Measurements from ENCODE around the gene MAD1L1.

Gene MAD1L1

DNA sequence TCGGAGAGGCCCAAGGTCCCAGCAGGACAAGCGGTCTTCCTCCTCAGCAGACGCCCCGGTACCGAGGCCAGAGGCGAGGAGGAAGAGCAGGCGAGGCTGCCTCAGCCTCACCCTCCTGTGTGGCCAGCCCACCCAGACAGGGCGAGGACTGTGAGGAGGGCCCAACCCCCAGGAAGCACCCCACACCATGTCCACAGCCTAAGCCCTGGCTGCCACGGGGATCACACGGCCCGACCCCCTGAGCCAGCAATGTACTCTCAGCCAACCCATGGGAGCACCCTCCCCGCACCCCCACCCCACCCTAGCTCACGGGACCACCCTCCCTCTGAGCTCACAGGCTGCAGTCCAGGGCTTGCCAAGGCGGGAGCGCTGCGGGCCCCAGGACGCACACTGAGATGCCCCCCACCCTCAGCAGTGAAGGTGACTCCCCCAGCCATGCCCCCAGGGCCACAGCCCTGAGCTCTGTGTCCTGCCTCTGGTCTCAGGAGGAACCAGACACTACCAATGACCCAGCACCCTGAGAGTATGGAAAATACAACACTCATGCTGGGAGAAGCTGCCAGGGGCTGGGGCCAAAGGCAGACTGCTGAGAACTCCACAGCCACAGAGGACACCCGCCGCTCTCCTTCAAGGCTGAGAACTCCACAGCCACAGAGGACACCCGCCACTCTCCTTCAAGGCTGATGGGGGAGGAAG lies 93.6 kb downstream of the MAD1L1 start:
- H3K27ac ChIP-seq, result no peak overlapping the region
- no peaks in the 10 kb centered on the region for H3K27me3 ChIP-seq
- H3K36me3 ChIP-seq, result peaks cover 20% of the 10 kb centered on the region
- H3K4me1 ChIP-seq (ENCODE audit: control insufficient read depth in 1 of 2, insufficient read depth in 1 of 2, low read depth in 1 of 2, low read length in 1 of 2), result peaks cover 0 to 6% of the 10 kb centered on the region in 2 experiments
- H3K4me3 ChIP-seq (ENCODE audit: low read depth in 1 of 2, low read length in 1 of 2), result no peak overlapping the region
- no peaks in the 10 kb centered on the region for H3K9me3 ChIP-seq
- TF ChIP-seq, protein P1, sequence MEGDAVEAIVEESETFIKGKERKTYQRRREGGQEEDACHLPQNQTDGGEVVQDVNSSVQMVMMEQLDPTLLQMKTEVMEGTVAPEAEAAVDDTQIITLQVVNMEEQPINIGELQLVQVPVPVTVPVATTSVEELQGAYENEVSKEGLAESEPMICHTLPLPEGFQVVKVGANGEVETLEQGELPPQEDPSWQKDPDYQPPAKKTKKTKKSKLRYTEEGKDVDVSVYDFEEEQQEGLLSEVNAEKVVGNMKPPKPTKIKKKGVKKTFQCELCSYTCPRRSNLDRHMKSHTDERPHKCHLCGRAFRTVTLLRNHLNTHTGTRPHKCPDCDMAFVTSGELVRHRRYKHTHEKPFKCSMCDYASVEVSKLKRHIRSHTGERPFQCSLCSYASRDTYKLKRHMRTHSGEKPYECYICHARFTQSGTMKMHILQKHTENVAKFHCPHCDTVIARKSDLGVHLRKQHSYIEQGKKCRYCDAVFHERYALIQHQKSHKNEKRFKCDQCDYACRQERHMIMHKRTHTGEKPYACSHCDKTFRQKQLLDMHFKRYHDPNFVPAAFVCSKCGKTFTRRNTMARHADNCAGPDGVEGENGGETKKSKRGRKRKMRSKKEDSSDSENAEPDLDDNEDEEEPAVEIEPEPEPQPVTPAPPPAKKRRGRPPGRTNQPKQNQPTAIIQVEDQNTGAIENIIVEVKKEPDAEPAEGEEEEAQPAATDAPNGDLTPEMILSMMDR (IDR thresholded peaks at IDR 0.05), result no peak

DNA sequence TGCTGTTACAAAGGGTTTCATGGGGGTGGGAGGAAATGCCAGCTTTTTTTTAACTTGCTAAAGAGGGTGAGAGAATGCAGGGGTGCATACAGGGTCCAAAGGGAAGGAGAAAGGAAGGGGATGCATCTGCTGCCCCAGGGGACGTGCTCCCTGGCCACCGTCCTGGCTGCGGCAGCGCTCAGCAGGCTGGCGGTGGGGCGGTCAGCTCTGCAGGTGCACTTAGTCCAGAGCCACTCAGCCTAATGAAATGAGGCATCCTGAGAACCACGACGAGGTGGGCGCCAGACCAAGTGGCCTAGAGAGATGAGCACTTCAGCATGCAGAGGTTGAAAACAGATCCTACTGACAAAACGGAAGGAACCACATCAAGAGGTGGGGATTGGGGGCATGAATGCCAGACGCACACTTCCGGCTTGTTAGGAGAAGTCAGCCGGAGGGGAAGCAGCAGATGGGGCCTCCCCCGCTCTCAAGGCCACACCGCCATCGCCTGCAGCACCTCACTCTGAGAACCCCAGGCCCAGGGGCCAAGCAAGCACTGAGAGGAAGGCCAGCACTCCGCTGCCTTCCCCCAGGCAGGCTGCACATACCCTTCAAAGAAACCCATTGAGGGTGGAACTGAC lies 94.5 kb downstream of the MAD1L1 start:
- Histone ChIP-seq H3K27ac (no peak overlapping the region), H3K27me3 (no peaks in the 10 kb centered on the region), H3K36me3 (peaks cover 21% of the 10 kb centered on the region), H3K9me3 (no peaks in the 10 kb centered on the region), H3K4me1 (ENCODE audit: control insufficient read depth in 1 of 2, insufficient read depth in 1 of 2, low read depth in 1 of 2, low read length in 1 of 2) (peaks cover 0 to 6% of the 10 kb centered on the region in 2 experiments), H3K4me3 (ENCODE audit: low read depth in 1 of 2, low read length in 1 of 2) (no peak overlapping the region)
- TF ChIP-seq, protein P1 (IDR thresholded peaks at IDR 0.05), result no peak

DNA sequence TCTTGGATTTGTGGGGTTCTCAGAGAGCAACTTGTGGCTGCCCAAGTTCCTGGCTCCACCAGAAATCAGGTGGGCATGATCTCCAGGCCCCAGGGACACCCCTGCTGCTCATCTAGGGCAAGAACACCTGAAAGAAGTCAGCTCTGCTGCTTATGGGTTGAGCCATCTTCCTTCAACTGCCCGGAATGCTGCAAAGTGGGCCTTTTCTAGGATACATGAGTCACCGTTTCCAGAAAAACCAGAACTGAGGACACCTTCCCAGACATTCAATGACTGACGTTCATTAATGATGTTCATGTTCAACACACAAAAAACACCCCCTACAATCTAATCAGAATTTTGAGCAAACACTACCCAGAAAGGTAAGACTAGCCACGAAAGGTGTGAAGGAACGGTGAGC lies 98.0 kb downstream of the MAD1L1 start:
- Histone ChIP-seq H3K9me3 (no peaks in the 10 kb centered on the region), H3K4me1 (ENCODE audit: control insufficient read depth in 1 of 2, insufficient read depth in 1 of 2, low read depth in 1 of 2, low read length in 1 of 2) (peaks cover 0 to 6% of the 10 kb centered on the region in 2 experiments), H3K36me3 (peaks cover 14% of the 10 kb centered on the region), H3K27ac (no peak overlapping the region), H3K27me3 (no peaks in the 10 kb centered on the region), H3K4me3 (ENCODE audit: low read depth in 1 of 2, low read length in 1 of 2) (no peak overlapping the region)
- TF ChIP-seq, protein P1 (IDR thresholded peaks at IDR 0.05), result no peak

DNA sequence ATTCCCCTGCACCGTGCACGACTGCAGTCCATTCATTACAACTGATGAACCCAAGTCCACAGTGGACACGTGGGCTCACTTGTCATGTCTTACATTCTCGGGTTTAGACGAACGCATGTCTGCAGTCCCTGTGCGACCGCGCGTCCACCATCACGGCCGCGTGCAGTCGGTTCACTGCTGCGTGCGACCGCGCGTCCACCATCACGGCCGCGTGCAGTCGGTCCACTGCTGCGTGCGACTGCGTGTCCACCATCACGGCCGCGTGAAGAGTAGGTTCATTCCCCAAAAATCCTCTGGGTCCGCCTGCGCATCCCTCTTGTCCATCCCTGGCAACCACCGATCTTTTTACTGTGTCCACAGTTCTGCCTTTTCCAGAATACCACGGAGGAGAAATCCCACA lies 100.5 kb downstream of the MAD1L1 start:
- Histone ChIP-seq H3K36me3 (peaks cover 14% of the 10 kb centered on the region), H3K27me3 (no peaks in the 10 kb centered on the region), H3K4me3 (ENCODE audit: low read depth in 1 of 2, low read length in 1 of 2) (no peak overlapping the region), H3K4me1 (ENCODE audit: control insufficient read depth in 1 of 2, insufficient read depth in 1 of 2, low read depth in 1 of 2, low read length in 1 of 2) (no peaks in the 10 kb centered on the region), H3K27ac (no peak overlapping the region), H3K9me3 (no peaks in the 10 kb centered on the region)
- TF ChIP-seq, protein P1 (IDR thresholded peaks at IDR 0.05), result no peak

DNA sequence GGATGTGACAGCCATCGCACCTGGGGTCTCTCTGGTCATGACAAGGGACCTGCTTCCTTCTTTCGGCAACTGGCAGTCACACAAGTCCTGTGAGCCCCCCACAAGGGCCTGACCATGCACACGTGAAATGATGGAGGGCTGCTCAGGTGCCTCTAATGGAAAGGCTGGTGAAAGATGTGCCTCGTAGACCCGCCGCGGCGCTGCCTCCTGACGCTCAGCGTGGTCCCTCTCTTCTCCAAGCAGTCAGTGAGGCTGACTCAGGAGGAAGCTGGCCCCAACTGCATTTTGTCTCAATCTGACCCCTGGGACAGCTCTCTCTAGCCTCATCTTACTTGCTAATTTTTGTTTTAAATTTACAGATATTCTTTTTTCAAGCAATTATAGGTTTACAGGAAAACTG lies 100.9 kb downstream of the MAD1L1 start:
- Histone ChIP-seq H3K36me3 (peaks cover 14% of the 10 kb centered on the region), H3K27ac (no peak overlapping the region), H3K4me1 (ENCODE audit: control insufficient read depth in 1 of 2, insufficient read depth in 1 of 2, low read depth in 1 of 2, low read length in 1 of 2) (no peaks in the 10 kb centered on the region), H3K27me3 (no peaks in the 10 kb centered on the region), H3K9me3 (no peaks in the 10 kb centered on the region), H3K4me3 (ENCODE audit: low read depth in 1 of 2, low read length in 1 of 2) (no peak overlapping the region)
- TF ChIP-seq, protein P1 (IDR thresholded peaks at IDR 0.05), result no peak
